Measurements from ENCODE around the gene JMY. TPM values are rescaled to one million over a fixed set of nuclear protein-coding genes. Genes with fewer than 3 reads are reported as not detected.

JMY gene
- total RNA-seq (2021; ENCODE audit: unreplicated experiment) (15.6 TPM), Bru-seq, nascent RNA (percentile 83 among the genes with signal in this experiment), BruChase-seq, experiment 1, labeled RNA remaining after a 6-hour chase (percentile 68 among the genes with signal in this experiment), BruChase-seq, experiment 2, labeled RNA remaining after a 2-hour chase (percentile 81 among the genes with signal in this experiment)
- polyA plus RNA-seq (2012), result 4.0 and 4.4 TPM in 2 replicates
- long read RNA-seq, full-length matches to known transcripts, result 1 of 58 reads
- long read RNA-seq, partial matches to known transcripts, result 54 of 58 reads
- long read RNA-seq, other reads (novel, unspliced or antisense), result 3 of 58 reads

- intact Hi-C loops (cut with micrococcal nuclease), result loop anchor here (10.0 kb wide), 1 partner anchor 91 kb away; no protein-coding TSS in a partner anchor
- POLR2A ChIA-PET, result no interaction called here
- BruUV-seq (replicated peaks), result no TSS peak
Measured at GRCh38 chr5:79235634-79236361, at the start of gene JMY. Gene JMY (plus strand): TSS chr5:79236131. CDS start chr5:79236651, 520 bp downstream.

More at GRCh38 chr5:79235634-79236361, at the start of gene JMY:
- H3K9me3 ChIP-seq (ENCODE audit: control insufficient read depth in 1 of 2, insufficient read depth in 1 of 2, low read depth in 1 of 2, low read length in 2 of 2), result no peaks in the 10 kb centered on the region
- peak within 1 kb of the TSS; percentile 92 for H3K4me2 ChIP-seq (ENCODE audit: low read length)
- H3K27ac ChIP-seq (ENCODE audit: low read depth, low read length), result peak within 1 kb of the TSS; percentile 77
- H3K79me2 ChIP-seq (ENCODE audit: insufficient read depth, low read length), result peaks cover 41% of the 10 kb centered on the region
- no peaks in the 10 kb centered on the region for H3K27me3 ChIP-seq (ENCODE audit: insufficient read depth, low read length)
- peak within 1 kb of the TSS; percentile 80 for H3K9ac ChIP-seq (ENCODE audit: low read length)
- H2AFZ ChIP-seq (ENCODE audit: low read depth, low read length, poor library complexity, severe bottlenecking), result peak within 1 kb of the TSS; percentile 47
- DNase-seq (ENCODE audit: low read depth, low spot score) (peak; percentile 55), ATAC-seq (peak; percentile 92)
- H3K4me1 ChIP-seq (ENCODE audit: control insufficient read depth in 1 of 2, insufficient read depth in 2 of 2, low read length in 2 of 2), result peaks cover 6 to 18% of the 10 kb centered on the region in 2 experiments; a peak in 3 of 4 replicates
- peak; percentile 25 for TF ChIP-seq YY1 (IDR thresholded peaks at IDR 0.05; ENCODE audit: extremely low read depth, insufficient replicate concordance, low read depth, low read length)
- no peak for TF ChIP-seq ELF1 (IDR thresholded peaks at IDR 0.05; ENCODE audit: borderline replicate concordance, low read depth)
- TF ChIP-seq REST (IDR thresholded peaks at IDR 0.05; ENCODE audit: low read depth), result no peak
- no peak for TF ChIP-seq ATF3 (IDR thresholded peaks at IDR 0.05)
- no peak; the same call in 1 of the 2 replicates for TF ChIP-seq RAD21 (IDR thresholded peaks at IDR 0.05; ENCODE audit: low read depth)
- no peak for TF ChIP-seq JUND (IDR thresholded peaks at IDR 0.05)
- no peak for TF ChIP-seq EZH2 (IDR thresholded peaks at IDR 0.05)
- TF ChIP-seq POLR2AphosphoS5 (IDR thresholded peaks at IDR 0.05; ENCODE audit: low read depth, low read length), result peak; percentile 94
- TF ChIP-seq CEBPB (IDR thresholded peaks at IDR 0.05; ENCODE audit: low read depth), result no peak
- TF ChIP-seq SRF (IDR thresholded peaks at IDR 0.05; ENCODE audit: low read depth), result no peak
- TF ChIP-seq ZFX (IDR thresholded peaks at IDR 0.05), result no peak
- peak; percentile 75 for TF ChIP-seq SIN3A (IDR thresholded peaks at IDR 0.05; ENCODE audit: low read depth)
- TF ChIP-seq CTCF (IDR thresholded peaks at IDR 0.05 in 2 of 3, conservative IDR thresholded peaks at IDR 0.05 in 1 of 3; ENCODE audit: borderline replicate concordance in 1 of 3, insufficient read depth in 1 of 3, low read depth in 2 of 3, low read length in 2 of 3), result no peak
- peak; percentile 96 for TF ChIP-seq MAX (IDR thresholded peaks at IDR 0.05)
- TF ChIP-seq TCF7L2 (IDR thresholded peaks at IDR 0.05; ENCODE audit: borderline replicate concordance, extremely low read depth, insufficient read depth, insufficient read length), result peak; percentile 21
- TF ChIP-seq POLR2A (IDR thresholded peaks at IDR 0.05; ENCODE audit: borderline replicate concordance, extremely low read depth, insufficient read depth, insufficient read length), result peak; percentile 89
- TF ChIP-seq CBX3 (IDR thresholded peaks at IDR 0.05; ENCODE audit: low read depth), result peak; percentile 19; the same call in 1 of the 2 replicates
- no peaks in the 10 kb centered on the region for H3K36me3 ChIP-seq (ENCODE audit: control insufficient read depth in 1 of 2, insufficient read depth in 2 of 2, low read length in 2 of 2)
- ChIA-PET RAD21 (ENCODE audit: low non-redundant PET in 1 of 2, low total read pairs in 2 of 2, uncharacterized antibody in 2 of 2, unreplicated experiment in 2 of 2) (no interaction called here), CTCF (no interaction called here)
- no peaks in the 10 kb centered on the region for H3K9me2 ChIP-seq (ENCODE audit: insufficient read depth)
- 0 out of 2 replicates have a peak, but pooled peaks cover under 1% of the 10 kb centered on the region for H4K20me1 ChIP-seq (ENCODE audit: insufficient read depth)
- peak within 1 kb of the TSS; percentile 76 to 81 for H3K4me3 ChIP-seq (replicated peaks in 1 of 2; ENCODE audit: low read depth in 1 of 2, low read length in 2 of 2)

Measured in HCT116 (cell line).